ENCODE data around the gene FMN1.

FMN1 gene

DNA sequence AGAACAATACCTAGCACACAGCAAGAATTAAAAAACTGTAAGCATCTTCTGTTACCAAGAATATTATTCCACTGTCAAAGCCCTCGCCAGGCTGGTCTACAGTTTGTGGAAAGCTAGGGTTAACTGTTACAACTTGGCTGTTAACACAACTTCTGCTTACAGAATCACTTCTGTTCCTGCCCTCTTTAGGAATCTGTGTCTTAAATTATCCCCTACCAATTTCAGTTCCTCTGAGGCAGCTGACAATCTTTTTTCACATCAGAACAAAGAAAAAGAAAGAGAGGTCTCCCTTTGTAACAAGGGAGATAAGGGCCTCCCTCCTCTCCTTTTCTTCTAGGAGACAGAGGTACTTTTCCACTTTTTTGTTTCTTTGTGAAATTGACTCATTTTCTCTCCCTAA lies 188.9 kb downstream of the FMN1 start:
- DNase-seq = peak; percentile 62

DNA sequence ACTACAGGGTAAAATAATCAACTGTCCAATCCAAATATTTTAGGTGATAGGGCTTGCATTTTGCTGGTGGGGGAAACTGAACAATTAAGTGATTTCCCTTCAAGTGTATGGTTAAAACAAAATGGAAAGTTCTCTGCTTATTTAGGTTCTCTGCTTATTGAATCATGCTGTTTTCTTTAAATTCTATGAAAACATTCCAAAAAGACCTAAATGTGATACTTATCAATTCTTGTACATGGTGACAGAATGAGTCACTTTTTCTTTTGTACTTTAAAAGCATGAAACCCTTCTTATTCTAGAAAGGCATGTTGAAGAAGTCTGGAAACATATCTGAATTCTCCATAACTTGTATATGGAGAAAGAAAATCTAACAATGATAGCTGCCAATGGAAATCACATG lies 192.6 kb downstream of the FMN1 start:
- no peak for DNase-seq

DNA sequence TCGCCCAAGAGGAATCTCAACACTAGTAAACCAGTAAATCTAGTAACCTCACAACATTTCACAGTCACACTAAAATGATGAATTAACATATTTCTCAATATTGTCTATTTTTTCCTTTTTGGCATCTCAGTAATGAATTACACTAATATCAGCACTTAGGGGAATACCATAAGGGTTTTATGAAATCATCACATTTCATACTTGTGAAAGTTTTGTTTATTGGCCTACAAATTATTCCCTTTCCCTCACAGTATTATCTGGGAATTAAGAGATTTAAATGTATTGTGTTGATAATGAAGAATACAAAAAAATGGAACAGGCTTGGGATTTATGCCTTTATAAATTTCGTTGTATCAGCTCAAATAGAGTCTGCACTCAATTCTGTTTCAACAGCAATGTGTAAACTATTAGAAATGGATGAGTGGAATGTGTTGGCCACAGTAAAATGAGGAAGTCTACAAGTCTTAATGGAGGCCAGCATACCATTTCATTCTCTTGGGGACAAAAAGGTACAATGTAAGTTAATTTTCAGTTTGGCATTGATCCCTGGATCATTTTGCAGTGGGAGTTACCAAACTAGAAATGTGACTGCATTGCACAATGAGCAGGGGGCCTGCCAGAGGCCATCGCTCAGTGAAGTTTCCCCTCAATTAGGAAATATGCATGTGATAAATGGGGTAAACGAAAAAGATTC lies 195.4 kb downstream of the FMN1 start:
- no peak for DNase-seq

DNA sequence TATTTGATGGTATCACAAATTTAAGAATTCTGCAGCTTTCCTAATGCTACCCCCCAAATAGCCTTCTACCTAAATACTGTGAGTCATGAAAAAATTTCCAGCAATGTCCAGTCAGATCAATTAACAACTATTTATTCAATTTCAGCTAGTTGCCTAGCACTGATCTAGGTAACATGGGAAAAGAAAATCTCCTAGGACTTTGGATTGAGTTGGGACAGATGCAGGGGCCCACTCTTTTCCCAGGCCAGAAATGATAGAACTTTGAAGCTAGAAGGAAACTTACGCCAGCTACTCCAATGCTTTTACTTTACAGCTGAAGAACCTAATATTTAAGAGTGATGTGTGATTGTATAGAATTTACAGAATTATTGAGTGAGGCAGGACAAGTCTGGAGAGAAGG lies 196.3 kb downstream of the FMN1 start:
- no peak for DNase-seq

DNA sequence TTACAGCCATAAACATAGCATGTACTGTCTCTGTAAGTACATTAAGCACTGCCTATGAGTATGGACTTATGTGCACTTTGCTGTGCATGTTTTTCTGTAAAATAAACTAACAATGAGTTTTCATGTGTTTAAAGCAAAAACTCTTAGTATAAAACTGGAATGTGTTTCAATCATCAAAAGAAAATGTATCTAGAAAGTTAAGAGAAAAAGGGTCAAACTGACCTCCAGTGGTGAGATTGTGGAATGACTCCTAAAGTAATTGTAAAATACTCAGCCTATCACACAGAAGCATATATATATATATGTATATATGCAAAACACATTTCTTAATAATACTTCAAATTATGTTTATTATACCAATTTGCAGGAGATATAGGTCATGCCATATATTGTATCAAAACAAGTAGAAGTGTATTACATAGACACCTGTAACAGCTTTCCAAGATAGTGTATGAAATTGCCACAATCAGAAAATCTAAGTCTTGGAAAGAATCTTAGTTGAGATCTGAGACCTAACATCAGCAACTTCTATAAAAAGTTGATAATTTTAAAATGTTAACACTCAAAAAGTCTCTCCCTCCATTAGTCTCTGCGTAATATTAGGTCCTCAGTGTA lies 199.6 kb downstream of the FMN1 start:
- peak; percentile 39 for DNase-seq

DNA sequence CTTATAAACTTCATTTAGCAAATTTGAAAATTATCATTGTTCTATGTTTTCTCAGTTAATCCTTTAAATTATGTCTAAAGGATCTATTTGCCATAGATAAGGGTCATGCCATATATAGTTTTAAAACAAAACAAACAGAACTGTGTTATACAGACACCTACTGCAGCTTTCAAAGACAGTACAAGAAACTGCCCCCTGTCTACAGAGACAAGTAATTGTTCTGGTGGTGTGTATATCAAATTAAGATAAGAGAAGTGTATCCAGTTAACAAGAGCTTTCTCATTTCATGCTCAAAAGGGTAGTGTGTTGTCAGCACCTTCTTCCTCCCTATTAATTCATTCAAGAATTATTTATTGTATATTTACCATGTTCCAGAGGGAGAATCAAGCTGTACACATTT lies 201.2 kb downstream of the FMN1 start:
- no peak for DNase-seq

DNA sequence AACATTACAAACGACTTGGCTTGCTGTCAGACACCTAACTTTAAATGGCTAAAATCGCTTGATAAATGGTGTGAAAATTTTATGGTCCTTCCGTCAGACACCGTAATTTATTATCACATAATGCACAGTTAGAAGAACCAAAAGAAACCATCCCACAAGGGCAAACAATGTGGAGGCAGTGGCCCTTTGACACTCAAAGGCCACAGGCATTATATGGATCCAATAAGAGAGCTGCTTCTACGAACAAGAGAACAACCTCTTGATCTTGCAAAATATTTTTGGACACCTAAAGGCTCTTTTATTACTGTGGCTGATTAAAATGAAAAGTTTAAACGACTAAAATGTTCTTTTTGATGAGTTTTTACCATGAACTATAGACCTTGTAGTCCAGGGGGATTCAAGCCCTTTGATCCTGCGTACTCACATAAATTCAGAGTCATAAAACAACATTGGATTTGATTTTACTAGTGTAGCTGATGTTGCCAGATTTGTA lies 202.8 kb downstream of the FMN1 start:
- no peak for DNase-seq

DNA sequence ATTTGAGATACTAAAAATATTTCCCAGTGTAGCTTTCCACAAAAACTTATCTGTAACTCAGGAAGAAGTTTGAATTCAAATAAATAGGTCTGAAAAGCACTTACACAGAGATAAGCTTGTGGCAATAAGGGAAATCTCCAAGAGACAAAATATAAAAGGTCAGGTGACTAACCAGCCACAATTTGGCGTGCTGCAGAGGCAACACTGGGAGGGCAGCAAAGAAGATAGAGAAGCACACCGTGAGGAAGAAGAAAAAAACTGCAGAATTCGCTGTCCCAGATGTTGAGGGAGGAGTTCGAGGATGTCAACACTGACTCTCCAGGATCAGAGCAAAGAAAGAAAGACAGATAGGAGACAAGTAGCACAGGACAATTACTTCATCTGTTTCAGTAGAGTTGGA lies 204.4 kb downstream of the FMN1 start:
- no peak for DNase-seq

DNA sequence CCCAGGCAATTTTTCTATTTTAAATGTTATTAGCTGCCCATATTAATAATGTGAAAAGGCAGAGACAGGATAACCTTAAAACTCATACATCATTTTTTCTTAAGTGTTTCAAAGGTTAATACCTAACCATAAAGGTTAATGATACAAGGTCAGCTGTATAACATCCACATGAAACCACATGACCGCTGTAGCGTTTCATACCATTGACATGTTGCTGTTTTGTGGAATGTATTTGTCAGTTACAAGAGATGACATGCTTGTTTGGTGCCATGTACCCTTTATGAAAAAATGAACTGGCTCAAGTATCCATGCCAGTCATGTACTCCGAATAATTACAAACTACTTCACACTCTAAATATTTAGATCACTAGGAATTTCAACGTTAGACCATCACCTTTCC lies 207.4 kb downstream of the FMN1 start:
- no peak for DNase-seq

DNA sequence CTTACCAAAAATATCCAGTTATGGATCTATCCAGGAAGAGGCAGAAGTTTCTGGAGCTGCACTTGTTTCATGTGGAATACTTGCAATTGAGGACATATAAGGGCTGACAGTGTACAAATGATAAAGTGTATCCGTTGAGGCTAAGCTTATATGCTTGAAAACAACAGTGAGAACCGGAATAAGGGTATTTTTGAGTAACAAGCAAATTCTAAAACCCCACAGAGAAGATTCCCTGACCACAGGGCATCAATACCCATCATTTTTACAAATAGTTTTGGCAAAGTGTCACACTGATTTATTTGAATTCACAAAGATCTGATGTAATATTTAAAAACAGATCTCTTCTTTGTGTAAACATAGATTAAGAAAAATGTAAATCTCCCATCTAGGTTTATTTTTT lies 208.4 kb downstream of the FMN1 start:
- no peak for DNase-seq

DNA sequence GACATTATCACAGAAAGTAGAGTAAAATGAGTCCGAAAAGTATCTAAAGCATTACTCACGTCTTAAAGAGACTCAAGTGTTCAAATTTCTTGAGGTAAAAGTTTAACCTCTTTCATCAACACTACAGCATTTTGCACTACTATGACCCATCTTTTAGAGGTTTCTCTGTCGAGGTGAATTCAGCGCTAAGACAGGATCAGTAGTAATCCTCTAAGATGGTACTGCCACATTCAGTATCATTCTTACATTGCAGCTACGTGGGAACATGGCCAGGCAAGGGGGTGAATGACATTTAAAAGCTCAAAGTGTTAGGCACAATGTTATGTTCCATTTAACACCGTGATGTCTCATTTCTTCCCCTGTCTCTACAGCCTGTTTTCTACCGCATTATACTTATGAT lies 210.8 kb downstream of the FMN1 start:
- no peak for DNase-seq

DNA sequence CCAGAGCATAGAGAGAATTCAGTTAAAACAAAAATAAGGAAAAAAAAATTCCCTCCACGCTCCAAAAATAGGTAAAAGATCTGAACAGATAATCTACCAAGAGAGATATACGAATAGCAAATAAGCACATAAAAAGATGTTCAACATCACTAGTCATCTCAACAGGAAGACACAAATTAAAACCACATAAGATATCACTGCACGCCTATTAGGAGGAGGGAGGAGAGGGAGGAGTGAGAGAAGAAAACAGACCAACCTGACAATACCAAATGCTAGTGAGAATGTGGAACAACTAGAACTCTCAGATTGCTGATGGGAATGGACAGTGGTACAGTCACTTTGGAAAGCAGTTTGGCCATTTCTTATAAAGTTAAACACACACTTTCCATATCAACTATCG lies 212.5 kb downstream of the FMN1 start:
- DNase-seq = no peak

DNA sequence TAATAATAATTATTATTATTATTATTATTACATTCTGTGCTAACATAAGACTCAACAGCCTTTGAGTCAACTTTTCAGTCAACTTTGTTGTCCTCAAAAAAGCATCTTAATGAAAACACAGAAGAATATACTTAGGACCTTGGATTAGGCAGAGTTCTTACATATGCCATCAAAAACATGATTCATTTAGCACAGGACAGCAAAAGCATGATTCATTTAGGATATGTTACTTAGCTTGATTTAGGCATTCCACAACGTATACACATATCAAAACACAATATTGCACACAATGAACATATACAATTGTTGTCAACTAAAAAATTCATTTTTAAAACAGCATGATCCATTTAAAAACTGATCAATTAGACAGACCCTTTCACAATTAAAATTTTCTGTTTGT lies 213.0 kb downstream of the FMN1 start:
- no peak for DNase-seq

DNA sequence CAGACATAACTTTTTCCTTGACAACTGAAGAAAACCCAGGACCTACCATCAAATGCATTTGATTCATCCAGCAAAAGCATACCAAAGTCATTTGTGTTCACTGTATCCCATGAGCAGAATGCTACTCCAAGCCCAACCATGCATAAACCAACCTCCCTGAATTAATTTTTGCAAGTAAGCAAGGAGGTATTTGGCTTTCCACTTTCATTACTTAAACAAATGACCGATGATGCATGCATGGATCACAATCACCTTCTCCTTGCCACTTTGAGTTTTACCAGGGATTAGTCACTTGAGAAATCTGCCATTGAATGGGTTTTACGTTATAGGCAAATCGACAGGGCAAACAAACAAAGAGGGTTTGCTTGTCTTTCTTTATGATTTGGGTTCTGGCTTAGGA lies 214.8 kb downstream of the FMN1 start:
- DNase-seq = no peak

DNA sequence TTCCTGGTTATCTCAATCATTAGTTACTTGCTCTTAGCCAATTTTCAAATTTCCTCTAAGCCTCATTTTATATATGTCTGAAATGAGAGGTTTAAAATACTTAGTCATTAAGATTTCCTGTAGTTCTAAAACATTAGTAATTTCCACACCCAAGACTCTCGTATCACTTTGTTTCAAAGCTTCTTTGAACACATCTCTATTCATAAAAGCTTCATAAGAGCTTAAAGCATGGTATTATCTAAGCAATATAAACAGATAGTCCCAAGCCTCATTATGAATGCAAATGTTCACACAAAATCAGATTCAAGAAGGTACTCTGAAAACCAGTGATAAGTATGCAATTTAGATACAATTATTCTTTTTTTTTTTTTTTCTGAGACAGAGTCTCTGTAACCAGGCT lies 217.0 kb downstream of the FMN1 start:
- DNase-seq = no peak

DNA sequence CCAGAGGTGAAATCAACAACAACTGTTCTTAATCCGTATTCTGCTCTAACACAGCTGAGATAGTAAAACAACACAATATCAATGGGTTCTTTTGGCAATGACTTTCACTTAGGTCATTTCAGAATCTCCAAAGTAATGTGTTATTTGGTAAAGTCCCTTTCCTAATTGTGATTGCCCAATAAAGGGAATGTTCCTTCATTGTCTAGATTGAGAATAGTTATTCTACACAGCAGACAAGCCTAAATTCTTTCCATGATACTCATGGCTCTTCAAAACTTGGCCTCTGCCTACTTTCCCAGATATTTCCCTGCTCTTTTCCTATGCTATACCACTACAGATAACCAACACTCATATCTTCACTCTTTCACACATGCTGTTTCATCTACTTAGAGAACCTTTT lies 219.8 kb downstream of the FMN1 start:
- no peak for DNase-seq

DNA sequence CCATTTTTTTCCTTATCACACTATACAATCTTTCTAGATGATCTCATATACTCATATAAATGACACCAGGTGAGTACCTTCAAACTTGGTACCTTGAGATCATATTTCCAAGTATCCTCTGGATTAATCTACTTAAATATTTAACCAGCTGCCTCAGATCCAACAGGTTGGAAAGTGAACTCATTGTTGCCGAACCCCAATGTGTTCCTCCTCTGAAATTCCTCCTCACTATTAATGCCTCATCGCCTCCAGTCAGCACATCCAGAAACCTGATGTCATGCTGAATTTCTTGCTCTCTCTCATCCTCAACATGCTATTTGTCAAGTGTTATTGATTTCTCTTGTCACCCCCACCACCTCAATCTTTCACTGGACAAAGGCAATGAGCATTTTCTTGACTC lies 221.8 kb downstream of the FMN1 start:
- DNase-seq = no peak

DNA sequence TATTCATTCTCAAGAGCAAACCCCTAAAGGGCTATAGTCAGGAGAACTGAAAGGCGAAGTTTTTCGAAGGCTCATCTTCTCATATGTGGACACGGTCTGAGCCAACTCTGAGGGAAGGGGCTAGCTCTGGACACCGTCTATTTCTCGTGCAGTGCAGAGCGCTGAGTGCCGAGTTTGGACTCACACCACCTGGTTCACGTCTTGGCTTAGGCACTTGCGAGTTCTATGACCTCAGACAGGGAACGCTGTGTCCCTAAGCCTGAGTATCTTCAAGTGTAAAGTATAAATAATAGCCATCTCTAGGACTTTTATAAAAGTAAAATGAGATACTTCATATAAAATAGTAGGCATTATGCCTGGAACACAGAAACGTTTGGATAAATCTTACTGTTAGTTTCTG lies 223.7 kb downstream of the FMN1 start:
- DNase-seq = no peak

DNA sequence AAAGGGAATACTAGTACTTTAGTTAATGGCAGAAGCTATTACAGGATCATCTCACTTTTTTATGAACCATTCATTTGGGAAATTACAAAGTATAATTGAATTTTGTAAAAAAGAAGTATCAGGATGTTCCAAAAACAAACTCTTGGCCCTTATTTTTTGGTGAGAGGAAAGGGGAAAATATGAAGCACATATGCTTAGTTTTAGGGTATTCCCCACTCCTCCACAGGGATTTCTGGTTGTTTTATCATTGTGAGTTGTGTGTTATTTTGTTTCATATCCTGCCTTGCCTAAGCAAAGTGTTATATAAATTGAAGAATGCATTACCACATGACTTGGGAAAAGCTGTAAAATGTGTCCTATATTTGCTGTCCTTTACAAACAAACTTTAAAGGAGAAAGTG lies 227.0 kb downstream of the FMN1 start:
- DNase-seq = no peak

DNA sequence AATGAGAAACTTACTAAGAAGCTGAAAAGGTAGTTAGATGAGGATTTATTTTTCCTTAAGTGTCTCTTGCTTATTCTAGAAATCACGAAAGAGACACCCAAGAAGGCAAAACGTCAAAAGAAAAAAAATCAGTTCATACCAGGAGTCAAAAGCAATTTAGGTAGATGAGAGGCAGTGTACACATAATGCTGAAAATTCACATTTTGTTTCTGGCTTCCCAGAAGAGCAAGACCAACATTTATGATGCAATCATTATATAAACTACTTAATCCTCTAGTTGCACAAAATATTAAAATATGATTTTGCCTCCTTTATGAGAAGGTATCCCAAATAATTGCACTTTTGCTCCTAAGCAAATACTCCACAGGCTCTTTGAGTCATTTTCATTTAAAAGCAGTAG lies 228.0 kb downstream of the FMN1 start:
- no peak for DNase-seq

DNA sequence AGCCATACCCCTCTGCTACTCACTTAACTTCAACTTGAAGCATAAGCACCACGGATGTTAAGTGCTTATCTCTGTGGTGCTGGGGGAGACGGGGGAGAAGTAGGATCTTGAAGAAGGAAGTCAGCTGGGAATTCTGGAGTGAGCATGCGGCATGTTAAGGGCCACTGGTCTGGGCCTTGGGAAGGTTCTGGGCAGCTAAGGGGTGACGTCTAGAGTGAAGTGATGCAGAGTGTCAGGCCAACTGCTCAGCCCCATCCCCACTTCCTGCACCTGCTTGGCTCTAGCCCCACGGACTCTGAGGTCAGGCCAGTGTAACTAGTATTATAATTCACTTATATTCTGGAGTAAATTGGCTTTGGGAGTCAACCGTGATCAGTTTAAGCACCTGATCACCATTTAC lies 228.6 kb downstream of the FMN1 start:
- DNase-seq = no peak

DNA sequence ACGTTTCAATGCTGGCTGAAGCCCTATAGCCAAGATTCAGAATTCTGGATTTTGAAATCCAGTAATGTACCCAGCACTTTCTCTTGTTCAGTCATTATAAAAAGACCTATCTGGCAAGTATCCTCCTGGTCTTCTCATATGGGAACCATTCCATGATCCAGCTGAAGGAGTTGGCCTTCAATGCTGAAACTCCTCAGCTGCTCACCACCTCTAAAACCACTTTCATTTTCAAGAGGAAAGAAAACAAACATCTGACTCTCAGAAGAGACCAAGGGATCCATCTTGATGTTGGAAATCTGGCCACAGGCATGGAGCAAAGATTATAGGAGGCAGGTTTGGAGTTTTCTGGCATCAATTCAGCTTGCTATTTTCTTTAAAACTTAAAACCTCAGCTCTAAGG lies 235.4 kb downstream of the FMN1 start:
- DNase-seq = peak; percentile 23

DNA sequence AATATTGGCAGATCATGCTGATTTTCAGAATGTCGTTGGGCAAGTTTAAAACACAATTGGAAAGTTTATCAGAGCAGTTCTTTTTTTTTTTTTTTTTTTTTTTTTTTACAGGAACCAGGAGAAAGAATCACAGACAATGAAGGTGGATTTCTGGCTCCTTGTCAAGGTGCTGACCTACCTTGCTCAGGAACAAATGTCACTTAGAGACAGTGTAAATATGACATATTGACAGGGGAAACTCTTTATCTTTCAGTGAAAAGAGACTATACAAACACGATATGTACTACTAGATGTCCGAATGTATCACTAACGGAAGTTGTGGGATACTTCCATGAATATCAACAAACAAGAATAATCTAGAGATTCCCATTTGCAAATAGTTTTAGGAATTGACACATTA lies 237.3 kb downstream of the FMN1 start:
- DNase-seq = no peak

DNA sequence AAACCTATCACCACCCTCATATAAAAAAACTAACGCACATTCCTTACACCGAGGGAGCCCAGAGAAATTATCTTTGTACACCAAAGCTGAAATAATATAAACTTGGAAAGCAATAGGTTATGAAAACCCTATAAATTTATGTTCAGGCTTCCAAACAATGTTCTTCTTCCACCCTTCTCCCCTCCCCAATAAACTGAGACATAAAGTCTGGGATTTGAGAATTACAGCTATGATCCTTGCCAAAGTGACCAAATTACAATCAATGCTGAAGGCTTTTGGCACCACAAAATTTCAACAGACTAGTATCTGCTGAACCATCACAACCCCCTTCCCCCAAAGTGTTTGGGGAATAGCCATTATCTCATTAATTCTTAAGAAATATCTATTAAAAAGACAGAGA lies 237.8 kb downstream of the FMN1 start:
- no peak for DNase-seq

DNA sequence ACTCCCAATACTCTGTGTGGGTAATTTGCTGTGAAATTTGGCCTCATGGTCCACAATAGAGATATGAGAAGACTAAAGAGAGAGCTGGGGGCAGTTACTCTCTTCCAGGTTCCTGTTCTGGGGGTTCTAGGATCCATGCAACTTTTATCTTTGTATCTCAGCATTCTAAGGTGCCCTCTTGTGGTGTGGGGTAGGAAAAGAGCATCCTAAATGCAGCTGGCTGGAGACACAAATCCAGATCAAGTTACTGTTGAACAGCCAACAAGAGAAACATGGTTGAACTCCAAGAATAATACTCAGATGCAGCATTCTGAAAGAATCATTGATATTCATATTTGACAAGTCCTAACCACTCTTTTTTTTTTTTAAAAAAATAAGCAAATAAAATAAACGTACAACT lies 238.5 kb downstream of the FMN1 start:
- peak; percentile 40 for DNase-seq

Measured in suppressor macrophage treated with lipopolysaccharide for 4 hours (primary cell).